ENCODE measurements around the gene ATP2B1. TPM values are rescaled to one million over a fixed set of nuclear protein-coding genes. Genes with fewer than 3 reads are reported as not detected.

ATP2B1 gene
- total RNA-seq, 1 donor from 2014 or later, result 105 TPM

- no peaks in the 10 kb centered on the region for H3K9me3 Mint-ChIP-seq (ENCODE audit: low read depth)
- no peak for DNase-seq (ENCODE audit: low spot score, unreplicated experiment)
- H3K27ac Mint-ChIP-seq, result no peak overlapping the region
- H3K36me3 Mint-ChIP-seq (ENCODE audit: insufficient read depth), result peaks cover 17% of the 10 kb centered on the region
- no peak overlapping the region for H3K4me3 Mint-ChIP-seq (ENCODE audit: low read depth)
- TF ChIP-seq CTCF (IDR thresholded peaks at IDR 0.05; ENCODE audit: unreplicated experiment), result no peak
- peaks cover 4% of the 10 kb centered on the region for H3K4me1 Mint-ChIP-seq (ENCODE audit: low read depth)
- no peaks in the 10 kb centered on the region for H3K27me3 Mint-ChIP-seq
Observed at GRCh38 chr12:89622115-89622514, 86.5 kb downstream of the ATP2B1 start.

- Mint-ChIP-seq H3K9me3 (ENCODE audit: low read depth) (no peaks in the 10 kb centered on the region), H3K4me3 (ENCODE audit: low read depth) (no peak overlapping the region), H3K36me3 (ENCODE audit: insufficient read depth) (peaks cover 20% of the 10 kb centered on the region), H3K27me3 (no peaks in the 10 kb centered on the region), H3K4me1 (ENCODE audit: low read depth) (peaks cover 4% of the 10 kb centered on the region), H3K27ac (no peak overlapping the region)
- no peak for TF ChIP-seq CTCF (IDR thresholded peaks at IDR 0.05; ENCODE audit: unreplicated experiment)
- DNase-seq (ENCODE audit: low spot score, unreplicated experiment), result no peak
Observed at GRCh38 chr12:89621521-89621920, 87.1 kb downstream of the ATP2B1 start.

GRCh38 chr12:89619764-89620163 is 88.9 kb downstream of the ATP2B1 start:
- DNase-seq (ENCODE audit: low spot score, unreplicated experiment), result no peak
- Mint-ChIP-seq H3K27ac (peak overlapping the region; percentile 71), H3K27me3 (no peaks in the 10 kb centered on the region), H3K9me3 (ENCODE audit: low read depth) (no peaks in the 10 kb centered on the region), H3K4me1 (ENCODE audit: low read depth) (peaks cover 1% of the 10 kb centered on the region), H3K4me3 (ENCODE audit: low read depth) (no peak overlapping the region), H3K36me3 (ENCODE audit: insufficient read depth) (peaks cover 19% of the 10 kb centered on the region)
- no peak for TF ChIP-seq CTCF (IDR thresholded peaks at IDR 0.05; ENCODE audit: unreplicated experiment)

- H3K27ac Mint-ChIP-seq, result no peak overlapping the region
- no peaks in the 10 kb centered on the region for H3K27me3 Mint-ChIP-seq
- H3K4me1 Mint-ChIP-seq (ENCODE audit: low read depth), result no peaks in the 10 kb centered on the region
Observed at GRCh38 chr12:89618113-89618862, 90.3 kb downstream of the ATP2B1 start.

GRCh38 chr12:89610366-89610765 is 98.3 kb downstream of the ATP2B1 start:
- TF ChIP-seq CTCF (IDR thresholded peaks at IDR 0.05; ENCODE audit: unreplicated experiment), result no peak

More at GRCh38 chr12:89618113-89618862, 90.3 kb downstream of the ATP2B1 start:
- DNase-seq (ENCODE audit: low spot score, unreplicated experiment), result no peak
- H3K36me3 Mint-ChIP-seq (ENCODE audit: insufficient read depth), result peaks cover 27% of the 10 kb centered on the region
- no peak overlapping the region for H3K4me3 Mint-ChIP-seq (ENCODE audit: low read depth)
- no peak for TF ChIP-seq CTCF (IDR thresholded peaks at IDR 0.05; ENCODE audit: unreplicated experiment)
- H3K9me3 Mint-ChIP-seq (ENCODE audit: low read depth), result peaks cover 3% of the 10 kb centered on the region

More at GRCh38 chr12:89610366-89610765, 98.3 kb downstream of the ATP2B1 start:
- Mint-ChIP-seq H3K4me3 (ENCODE audit: low read depth) (no peak overlapping the region), H3K4me1 (ENCODE audit: low read depth) (peaks cover 6% of the 10 kb centered on the region), H3K36me3 (ENCODE audit: insufficient read depth) (peaks cover 55% of the 10 kb centered on the region), H3K27ac (no peak overlapping the region), H3K27me3 (no peaks in the 10 kb centered on the region), H3K9me3 (ENCODE audit: low read depth) (peaks cover 3% of the 10 kb centered on the region)
- no peak for DNase-seq (ENCODE audit: low spot score, unreplicated experiment)
